DND-41 (cell line): ENCODE data around the gene SAPCD2.
"Not testable (repeated sequence)": the region's sequence is repeated elsewhere in the genome, so short reads cannot be mapped to it uniquely, and the experiment has no call there.

Experiments
- ATAC-seq: fragments of 200-7000 bp; cut with Tn5 transposase; 3 replicates; pipeline ENCODE4 v1.9.1; 2021; ENCODE audit warnings: low read depth; ENCODE audit not compliant: insufficient read depth
- DNase-seq: peaks from one replicate; pipeline ENCODE4 v3.0.0-alpha.2; 2020
- H2AFZ ChIP-seq: 2 replicates; pipeline ENCODE4 v1.6.0; 2012; ENCODE audit warnings: low read depth, low read length
- H3K27ac ChIP-seq: 2 replicates; pipeline ENCODE4 v1.5.1; 2012; ENCODE audit warnings: low read length, inconsistent platforms
- H3K27me3 ChIP-seq: fragments of 200-600 bp; sonication (generic); 2 replicates; pipeline ENCODE4 v1.6.0; 2012; ENCODE audit warnings: low read length, mild to moderate bottlenecking, inconsistent platforms; ENCODE audit not compliant: insufficient read depth, poor library complexity
- H3K36me3 ChIP-seq: 2 replicates; pipeline ENCODE4 v1.5.1; 2012; ENCODE audit warnings: low read length, inconsistent platforms; ENCODE audit not compliant: insufficient read depth
- H3K4me1 ChIP-seq: 2 replicates; pipeline ENCODE4 v1.5.1; 2012; ENCODE audit warnings: mild to moderate bottlenecking, low read length; ENCODE audit not compliant: insufficient read depth
- H3K4me2 ChIP-seq: 2 replicates; pipeline ENCODE4 v1.6.0; 2012; ENCODE audit warnings: mild to moderate bottlenecking, moderate library complexity, low read length, inconsistent platforms; ENCODE audit not compliant: insufficient read depth
- H3K4me3 ChIP-seq, 2 experiments: fragments of 200-600 bp in 1 of 2; shearing (Covaris generic) in 1 of 2; 2 replicates each; pipeline ENCODE4 v1.5.1; 2012 to 2016; ENCODE audit warnings: inconsistent platforms in 2 of 2, low read length in 2 of 2, mild to moderate bottlenecking in 2 of 2, low read depth in 1 of 2, moderate library complexity in 1 of 2
- H3K79me2 ChIP-seq: 2 replicates; pipeline ENCODE4 v1.6.0; 2012; ENCODE audit warnings: low read length, inconsistent platforms; ENCODE audit not compliant: insufficient read depth
- H3K9ac ChIP-seq: 2 replicates; pipeline ENCODE4 v1.6.0; 2012; ENCODE audit warnings: low read depth, mild to moderate bottlenecking, inconsistent platforms, low read length, moderate library complexity
- H3K9me3 ChIP-seq: 2 replicates; pipeline ENCODE4 v1.5.1; 2012; ENCODE audit warnings: low read length, moderate library complexity, mild to moderate bottlenecking, inconsistent platforms; ENCODE audit not compliant: insufficient read depth, severe bottlenecking
- H4K20me1 ChIP-seq: 2 replicates; pipeline ENCODE4 v1.6.0; 2012; ENCODE audit warnings: low read length; ENCODE audit not compliant: insufficient read depth
- CTCF ChIP-seq: IDR thresholded peaks from 2 replicates; pipeline ENCODE4 v1.5.1; 2012; ENCODE audit warnings: borderline replicate concordance, low read length, moderate library complexity, mild to moderate bottlenecking; ENCODE audit not compliant: poor library complexity, severe bottlenecking; ENCODE audit errors: extremely low read depth
- EZH2 ChIP-seq: IDR thresholded peaks from 3 replicates; pipeline ENCODE4 v1.6.1; 2012; ENCODE audit warnings: borderline replicate concordance, low read depth, mild to moderate bottlenecking, moderate library complexity, low read length, inconsistent platforms; ENCODE audit not compliant: severe bottlenecking

SAPCD2 gene

GRCh38 chr9:137064880-137065164 is 5.5 kb downstream of the SAPCD2 start:
- Histone ChIP-seq H3K27ac (no peak overlapping the region), H3K79me2 (peaks cover 13% of the 10 kb centered on the region), H3K9ac (no peak overlapping the region), H4K20me1 (peaks cover 52% of the 10 kb centered on the region), H3K4me3 (no peak overlapping the region), H3K27me3 (no peaks in the 10 kb centered on the region), H3K4me1 (peaks cover 23% of the 10 kb centered on the region), H2AFZ (no peak overlapping the region), H3K9me3 (no peaks in the 10 kb centered on the region), H3K4me2 (no peak overlapping the region), H3K36me3 (peaks cover 29% of the 10 kb centered on the region)
- DNase-seq (no peak), ATAC-seq (no peak)
- no peak for TF ChIP-seq CTCF

DNA sequence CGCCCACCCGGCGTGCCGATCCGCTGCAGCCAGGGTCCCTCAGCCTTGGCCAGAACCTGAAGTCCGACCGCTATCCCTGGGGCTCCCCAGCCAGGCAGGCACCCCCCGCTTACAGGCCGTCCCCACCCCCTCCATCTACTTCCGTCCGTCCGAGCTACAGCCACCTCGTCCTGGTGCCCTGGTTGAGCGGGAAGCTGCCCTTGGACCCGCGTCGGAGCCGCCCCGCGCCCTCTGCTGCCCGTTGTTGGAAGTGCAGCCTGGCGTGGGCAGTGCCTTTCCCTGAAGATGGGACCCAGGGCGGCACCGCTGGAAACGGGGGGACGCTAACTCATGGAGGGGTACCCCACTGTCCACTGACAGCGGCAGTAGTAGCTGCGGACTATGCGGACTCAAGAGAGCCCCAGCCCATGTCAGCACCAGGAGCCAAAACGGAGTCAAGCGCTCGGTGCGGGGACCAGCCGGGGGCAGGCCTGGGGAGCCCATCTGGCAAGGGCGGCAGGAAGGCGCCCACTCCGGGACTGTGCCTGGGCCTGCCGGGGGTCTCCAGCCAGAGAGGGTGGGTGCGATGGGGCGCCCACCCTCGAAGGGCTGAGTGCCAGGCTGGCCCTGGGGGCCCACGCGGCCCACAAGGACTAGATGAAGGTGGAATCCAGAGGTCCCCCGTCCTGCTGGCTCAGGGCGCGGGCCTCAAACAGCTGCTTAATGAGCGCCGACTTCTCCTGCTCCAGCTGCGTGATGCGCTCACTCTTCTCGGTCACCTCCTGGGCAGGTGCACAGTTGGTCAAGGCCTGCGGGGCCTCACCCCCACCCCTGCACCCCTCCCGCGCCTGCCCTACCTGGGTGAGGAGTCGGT is 6.1 kb downstream of the SAPCD2 start:
- DNase-seq (peak; percentile 52), ATAC-seq (peak; percentile 48; the same call in 2 of the 3 replicates)
- Histone ChIP-seq H4K20me1 (peaks cover 47% of the 10 kb centered on the region), H3K9ac (no peak overlapping the region), H3K9me3 (no peaks in the 10 kb centered on the region), H3K36me3 (peaks cover 29% of the 10 kb centered on the region), H3K4me3 (no peak overlapping the region), H3K4me2 (no peak overlapping the region), H3K27ac (no peak overlapping the region), H2AFZ (no peak overlapping the region), H3K27me3 (no peaks in the 10 kb centered on the region), H3K79me2 (peaks cover 8% of the 10 kb centered on the region), H3K4me1 (peaks cover 18% of the 10 kb centered on the region)
- TF ChIP-seq CTCF (peak; percentile 87), EZH2 (no peak)

DNA sequence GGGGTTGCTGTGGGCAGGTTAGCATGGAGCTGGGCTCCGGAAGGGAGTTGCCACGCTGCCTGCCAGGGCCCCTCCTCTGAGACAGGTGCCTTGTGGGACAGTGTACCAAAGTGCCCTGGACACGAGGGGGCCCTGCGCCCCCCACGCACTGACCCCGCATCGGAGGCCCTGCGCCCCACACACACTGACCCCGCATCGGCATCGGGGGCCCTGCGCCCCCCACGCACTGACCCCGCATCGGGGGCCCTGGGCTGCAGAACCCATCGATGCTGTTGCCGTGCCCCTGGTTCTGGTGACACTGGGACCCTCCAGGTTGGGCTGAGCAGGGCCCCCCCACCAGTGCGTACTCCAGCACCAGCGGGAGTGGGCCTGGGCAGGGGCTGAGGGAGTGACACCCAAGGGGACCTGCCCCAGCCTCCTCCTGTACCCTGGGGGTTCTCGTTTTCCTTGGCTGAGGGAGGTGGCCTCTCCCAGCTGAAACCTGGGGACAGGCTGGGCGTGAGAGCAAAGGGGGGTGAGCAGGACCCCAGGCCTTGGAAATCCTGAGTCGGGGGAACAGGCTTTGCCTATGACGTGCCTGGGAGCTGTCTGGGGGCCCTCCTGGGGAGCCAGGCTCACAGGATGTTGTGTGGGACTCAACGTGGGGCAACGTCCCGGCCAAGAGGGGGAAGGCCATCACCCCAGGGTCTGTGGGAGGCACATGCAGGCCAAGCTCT is 6.9 kb downstream of the SAPCD2 start:
- no peak overlapping the region for H3K4me2 ChIP-seq
- H4K20me1 ChIP-seq, result peaks cover 39% of the 10 kb centered on the region
- H3K9me3 ChIP-seq, result no peaks in the 10 kb centered on the region
- H3K79me2 ChIP-seq, result peaks cover under 1% of the 10 kb centered on the region; the same call in 1 of the 2 replicates
- TF ChIP-seq EZH2 (no peak), CTCF (no peak)
- no peak for ATAC-seq
- no peak for DNase-seq
- H3K4me1 ChIP-seq, result peaks cover 10% of the 10 kb centered on the region
- no peak overlapping the region for H2AFZ ChIP-seq
- peaks cover 29% of the 10 kb centered on the region for H3K36me3 ChIP-seq
- no peak overlapping the region for H3K27ac ChIP-seq
- no peak overlapping the region for H3K9ac ChIP-seq
- no peaks in the 10 kb centered on the region for H3K27me3 ChIP-seq
- H3K4me3 ChIP-seq, result no peak overlapping the region

GRCh38 chr9:137062798-137063197 is 7.6 kb downstream of the SAPCD2 start:
- H3K36me3 ChIP-seq, result peaks cover 29% of the 10 kb centered on the region
- not testable (repeated sequence) for H3K4me1 ChIP-seq, H3K27ac ChIP-seq, H3K79me2 ChIP-seq, H2AFZ ChIP-seq, DNase-seq, H3K9ac ChIP-seq, H3K27me3 ChIP-seq, H3K9me3 ChIP-seq, H3K4me3 ChIP-seq, H3K4me2 ChIP-seq, ATAC-seq
- H4K20me1 ChIP-seq, result peaks cover 32% of the 10 kb centered on the region
